Endothelial cell of umbilical vein (primary cell): Measurements from ENCODE around the gene MINDY4.

Source experiments
- EZH2 ChIP-seq: IDR thresholded peaks from 2 replicates; pipeline ENCODE4 v1.6.1; 2012; ENCODE audit warnings: borderline replicate concordance, low read depth, mild to moderate bottlenecking, moderate library complexity, low read length, inconsistent platforms; ENCODE audit not compliant: severe bottlenecking
- JUN ChIP-seq: IDR thresholded peaks from 2 replicates; pipeline ENCODE4 v1.6.1; 2011; ENCODE audit warnings: borderline replicate concordance, low read depth; ENCODE audit not compliant: insufficient read length, insufficient read depth
- MAX ChIP-seq: IDR thresholded peaks from 2 replicates; pipeline ENCODE4 v1.6.1; 2011; ENCODE audit not compliant: insufficient read depth, insufficient read length
- MYC ChIP-seq: IDR thresholded peaks from one replicate; pipeline ENCODE4 v1.6.1; 2011; ENCODE audit warnings: mild to moderate bottlenecking, low read depth, low read length
- POLR2A ChIP-seq: IDR thresholded peaks from 2 replicates; pipeline ENCODE4 v1.6.1; 2012; ENCODE audit warnings: low read depth, mild to moderate bottlenecking, control low read depth, low read length
- POLR2AphosphoS5 ChIP-seq: IDR thresholded peaks from 2 replicates; pipeline ENCODE4 v1.6.1; 2012; ENCODE audit warnings: low read depth, mild to moderate bottlenecking, control low read depth, low read length, moderate library complexity; ENCODE audit not compliant: insufficient read depth
- TF ChIP-seq, protein P1 (sequence below), 2 donors: IDR thresholded peaks; 1 replicate in 1 of 2; 2 replicates in 1 of 2; pipeline ENCODE4 v1.5.1; 2011; ENCODE audit warnings: low read length in 2 of 2, mild to moderate bottlenecking in 2 of 2, moderate library complexity in 2 of 2, control low read depth in 1 of 2, inconsistent platforms in 1 of 2, low read depth in 1 of 2; ENCODE audit not compliant: insufficient read depth in 1 of 2; ENCODE audit errors: extremely low read depth in 1 of 2

GRCh38 chr7:30915005-30915601, 143.9 kb downstream of the MINDY4 start:
- TF ChIP-seq POLR2A (no peak), EZH2 (no peak), POLR2AphosphoS5 (no peak), MAX (no peak), JUN (no peak), MYC (no peak)
- TF ChIP-seq, protein P1, sequence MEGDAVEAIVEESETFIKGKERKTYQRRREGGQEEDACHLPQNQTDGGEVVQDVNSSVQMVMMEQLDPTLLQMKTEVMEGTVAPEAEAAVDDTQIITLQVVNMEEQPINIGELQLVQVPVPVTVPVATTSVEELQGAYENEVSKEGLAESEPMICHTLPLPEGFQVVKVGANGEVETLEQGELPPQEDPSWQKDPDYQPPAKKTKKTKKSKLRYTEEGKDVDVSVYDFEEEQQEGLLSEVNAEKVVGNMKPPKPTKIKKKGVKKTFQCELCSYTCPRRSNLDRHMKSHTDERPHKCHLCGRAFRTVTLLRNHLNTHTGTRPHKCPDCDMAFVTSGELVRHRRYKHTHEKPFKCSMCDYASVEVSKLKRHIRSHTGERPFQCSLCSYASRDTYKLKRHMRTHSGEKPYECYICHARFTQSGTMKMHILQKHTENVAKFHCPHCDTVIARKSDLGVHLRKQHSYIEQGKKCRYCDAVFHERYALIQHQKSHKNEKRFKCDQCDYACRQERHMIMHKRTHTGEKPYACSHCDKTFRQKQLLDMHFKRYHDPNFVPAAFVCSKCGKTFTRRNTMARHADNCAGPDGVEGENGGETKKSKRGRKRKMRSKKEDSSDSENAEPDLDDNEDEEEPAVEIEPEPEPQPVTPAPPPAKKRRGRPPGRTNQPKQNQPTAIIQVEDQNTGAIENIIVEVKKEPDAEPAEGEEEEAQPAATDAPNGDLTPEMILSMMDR (IDR thresholded peaks at IDR 0.05; ENCODE audit: extremely low read depth in 1 of 2, insufficient read depth in 1 of 2, low read depth in 1 of 2, low read length in 2 of 2) = no peak
